IMR-90 (cell line): ENCODE data around the gene YY1AP1. TPM values are rescaled to one million over a fixed set of nuclear protein-coding genes. Genes with fewer than 3 reads are reported as not detected.
"Not testable (repeated sequence)": the region's sequence is repeated elsewhere in the genome, so short reads cannot be mapped to it uniquely, and the experiment has no call there.

Source experiments
- ATAC-seq: fragments of 200-7000 bp; cut with Tn5 transposase; 2 replicates; pipeline ENCODE4 v1.9.1; 2020; ENCODE audit warnings: low read depth, mild to moderate bottlenecking, moderate library complexity
- BruUV-seq: library from RNA; stranded (reverse); fragments of 400-500 nt; replicated peaks from 2 replicates; lab custom pipeline; 2021; lab: Mats Ljungman, UMichigan
- CTCF ChIA-PET: fragments of 300-600 bp; formaldehyde crosslinking; extraction: SDS; loops from one replicate; lab custom pipeline; 2021; ENCODE audit warnings: antibody characterized with exemption; lab: Yijun Ruan, JAX
- POLR2A ChIA-PET: fragments of 300-600 bp; sonication (Branson Sonifier 250); formaldehyde crosslinking; loops from one replicate; lab custom pipeline; 2022; ENCODE audit warnings: antibody characterized with exemption; ENCODE audit not compliant: unreplicated experiment; lab: Charles Lee
- DNase-seq: peaks from one replicate; pipeline ENCODE4 v3.0.0; 2013
- H2AFZ ChIP-seq: replicated peaks from 2 replicates; pipeline ENCODE3; 2013; ENCODE audit warnings: low read length, mild to moderate bottlenecking; ENCODE audit not compliant: poor library complexity
- H2AK5ac ChIP-seq: 2 replicates; pipeline ENCODE4 v1.6.1; 2013; ENCODE audit warnings: low read depth, low read length, inconsistent platforms
- H2AK9ac ChIP-seq: replicated peaks from 2 replicates; pipeline ENCODE3; 2013; ENCODE audit warnings: mild to moderate bottlenecking, low read depth, low read length, moderate library complexity; ENCODE audit not compliant: poor library complexity
- H2BK120ac ChIP-seq: 2 replicates; pipeline ENCODE4 v1.6.1; 2013; ENCODE audit warnings: low read depth, low read length, inconsistent platforms
- H2BK15ac ChIP-seq: 3 replicates; pipeline ENCODE4 v1.6.1; 2013; ENCODE audit warnings: low read depth, low read length, inconsistent platforms
- H2BK20ac ChIP-seq: 2 replicates; pipeline ENCODE4 v1.6.1; 2013; ENCODE audit warnings: low read depth, mild to moderate bottlenecking, inconsistent platforms, low read length, moderate library complexity
- H2BK5ac ChIP-seq: 2 replicates; pipeline ENCODE4 v1.6.1; 2013; ENCODE audit warnings: mild to moderate bottlenecking, low read depth, low read length, inconsistent platforms; ENCODE audit not compliant: poor library complexity, severe bottlenecking
- H3K14ac ChIP-seq: replicated peaks from 2 replicates; pipeline ENCODE4 v1.6.1; 2013; ENCODE audit warnings: low read depth, low read length, inconsistent platforms
- H3K18ac ChIP-seq: 2 replicates; pipeline ENCODE4 v1.6.1; 2013; ENCODE audit warnings: low read depth, low read length, control low read depth
- H3K23ac ChIP-seq: 2 replicates; pipeline ENCODE4 v1.6.1; 2013; ENCODE audit warnings: low read depth, low read length, inconsistent platforms
- H3K27ac ChIP-seq: 2 replicates; pipeline ENCODE4 v1.5.1; 2013; ENCODE audit warnings: mild to moderate bottlenecking, control low read depth, low read length; ENCODE audit not compliant: insufficient read depth
- H3K27me3 ChIP-seq: 2 replicates; pipeline ENCODE4 v1.6.1; 2013; ENCODE audit warnings: low read length; ENCODE audit not compliant: control insufficient read depth, insufficient read depth
- H3K36me3 ChIP-seq: 2 replicates; pipeline ENCODE4 v1.6.1; 2013; ENCODE audit warnings: low read length, mixed read lengths; ENCODE audit not compliant: control insufficient read depth, insufficient read depth
- H3K4ac ChIP-seq: 2 replicates; pipeline ENCODE4 v1.6.1; 2013; ENCODE audit warnings: low read depth, low read length, inconsistent platforms
- H3K4me1 ChIP-seq: 2 replicates; pipeline ENCODE4 v1.6.1; 2013; ENCODE audit warnings: low read length, mixed read lengths; ENCODE audit not compliant: control insufficient read depth, insufficient read depth
- H3K4me2 ChIP-seq: 2 replicates; pipeline ENCODE4 v1.6.1; 2013; ENCODE audit warnings: low read depth, mild to moderate bottlenecking, control low read depth, low read length, moderate library complexity
- H3K4me3 ChIP-seq: 2 replicates; pipeline ENCODE4 v1.5.1; 2013; ENCODE audit warnings: low read depth, mild to moderate bottlenecking, control low read depth, low read length, moderate library complexity; ENCODE audit not compliant: insufficient read depth
- H3K56ac ChIP-seq: 2 replicates; pipeline ENCODE4 v1.6.1; 2013; ENCODE audit warnings: low read length, inconsistent platforms; ENCODE audit not compliant: insufficient read depth; ENCODE audit errors: extremely low read depth
- H3K79me1 ChIP-seq, 2 experiments: 2 replicates each; pipeline ENCODE4 v1.6.1; 2013; ENCODE audit warnings: low read length in 2 of 2, inconsistent platforms in 1 of 2, low read depth in 1 of 2
- H3K9ac ChIP-seq: 2 replicates; pipeline ENCODE4 v1.6.1; 2013; ENCODE audit warnings: low read depth, low read length, control low read depth
- H3K9me1 ChIP-seq: 2 replicates; pipeline ENCODE4 v1.6.1; 2013; ENCODE audit warnings: low read length, inconsistent platforms; ENCODE audit not compliant: insufficient read depth
- H3K9me3 ChIP-seq: 2 replicates; pipeline ENCODE4 v1.6.1; 2013; ENCODE audit warnings: low read length; ENCODE audit not compliant: control insufficient read depth, insufficient read depth
- H4K20me1 ChIP-seq: 2 replicates; pipeline ENCODE4 v1.6.1; 2013; ENCODE audit warnings: low read length, inconsistent platforms; ENCODE audit not compliant: insufficient read depth
- H4K5ac ChIP-seq: 2 replicates; pipeline ENCODE4 v1.6.1; 2013; ENCODE audit warnings: mild to moderate bottlenecking, low read depth, low read length, control low read depth
- H4K8ac ChIP-seq, 2 experiments: 2 replicates each; pipeline ENCODE4 v1.6.1; 2013; ENCODE audit warnings: low read depth in 2 of 2, low read length in 2 of 2, control low read depth in 1 of 2, inconsistent platforms in 1 of 2
- H4K91ac ChIP-seq: 2 replicates; pipeline ENCODE4 v1.6.1; 2013; ENCODE audit warnings: low read depth, low read length, inconsistent platforms; ENCODE audit not compliant: insufficient read depth
- WGBS, 2 experiments: methylation state at CpG; one replicate each; pipeline versions ENCODE4 v1.1.5 to v1.1.7; 2013; ENCODE audit warnings: missing lambda C conversion rate in 2 of 2; ENCODE audit not compliant: insufficient read length in 1 of 2; ENCODE audit errors: extremely low coverage in 2 of 2; 5-methylcytosine and 5-hydroxymethylcytosine counted together
- dilution Hi-C: fragments of 300-500 bp; cut with HindIII; formaldehyde crosslinking; loops from one replicate; pipeline ENCODE4 v1.14.3; 2018; ENCODE audit warnings: low sequenced_read_pairs; ENCODE audit not compliant: unreplicated experiment
- in situ Hi-C: fragments of 300-500 bp; cut with MboI; formaldehyde crosslinking; loops from 3 replicates; pipeline ENCODE4 v1.14.3; 2019; ENCODE audit warnings: low sequenced_read_pairs, inconsistent platforms, mixed read lengths
- intact Hi-C: fragments of 100-400 bp; cut with micrococcal nuclease; formaldehyde crosslinking; loops from 2 replicates; pipeline ENCODE4 v1.10.0; 2022
- polyA plus RNA-seq, 3 experiments: library from polyadenylated mRNA; depleted of rRNA; stranded (reverse); fragments of >200 nt; gene quantifications; 2 replicates each; pipeline ENCODE4 v1.2.3, GENCODE V29; 2012; ENCODE audit warnings: low replicate concordance in 1 of 3
- total RNA-seq: library from RNA; depleted of rRNA; stranded (reverse); fragments of >200 nt; gene quantifications from 2 replicates; pipeline ENCODE4 v1.2.3, GENCODE V29; 2012

The YY1AP1 gene
- total and polyA plus RNA-seq, 2 of the 4 experiments (the other 2 are of a cell fraction), result 31.5 to 52.6 TPM

- peaks cover 18 to 38% of the 10 kb centered on the region in 2 experiments for H3K79me1 ChIP-seq
- H3K9me3 ChIP-seq, ATAC-seq, intact Hi-C loops, H3K23ac ChIP-seq, H2BK15ac ChIP-seq, dilution Hi-C loops, H4K5ac ChIP-seq, H3K4ac ChIP-seq, in situ Hi-C loops, CTCF ChIA-PET, H2BK120ac ChIP-seq, H3K4me2 ChIP-seq, H2AFZ ChIP-seq, H4K20me1 ChIP-seq, H3K14ac ChIP-seq, H2AK5ac ChIP-seq, H3K27ac ChIP-seq, H3K9ac ChIP-seq, H2BK20ac ChIP-seq, H4K8ac ChIP-seq, H3K56ac ChIP-seq, H3K18ac ChIP-seq, H3K9me1 ChIP-seq, H3K27me3 ChIP-seq, H4K91ac ChIP-seq, H2BK5ac ChIP-seq, BruUV-seq, DNase-seq, H3K4me3 ChIP-seq, H3K4me1 ChIP-seq, POLR2A ChIA-PET, H2AK9ac ChIP-seq: not testable (repeated sequence)
- peaks cover 25% of the 10 kb centered on the region for H3K36me3 ChIP-seq
- no CpG with 5 or more reads among the region's 6 CpGs for whole genome bisulfite sequencing, 2 experiments
Measured at GRCh38 chr1:155718524-155719115, 30.0 kb upstream of the YY1AP1 start.
